MCF 10A (cell line): Measurements from ENCODE around the gene CD7. TPM values are rescaled to one million over a fixed set of nuclear protein-coding genes. Genes with fewer than 3 reads are reported as not detected.

Experiments used
- BruUV-seq: library from RNA; stranded (reverse); fragments of 400-500 nt; replicated peaks from 2 replicates; lab custom pipeline; 2021; lab: Mats Ljungman, UMichigan
- CTCF ChIA-PET: fragments of 300-600 bp; sonication (Branson Sonifier 250); formaldehyde crosslinking; extraction: SDS; loops from one replicate; lab custom pipeline; 2021; ENCODE audit warnings: antibody characterized with exemption, inconsistent platforms; lab: Yijun Ruan, JAX
- POLR2A ChIA-PET: fragments of 300-600, 350-650 bp; sonication (Branson Sonifier 250); formaldehyde crosslinking; extraction: SDS; loops from one replicate; lab custom pipeline; 2020; ENCODE audit warnings: antibody characterized with exemption, inconsistent platforms; lab: Yijun Ruan, JAX
- DNase-seq: peaks from one replicate; pipeline ENCODE4 v3.0.0-alpha.2; 2018; ENCODE audit not compliant: unreplicated experiment
- H3K27ac Mint-ChIP-seq: one replicate; pipeline ENCODE4 v1.8.0; 2022; ENCODE audit warnings: mild to moderate bottlenecking, low read depth, mixed read lengths; ENCODE audit not compliant: unreplicated experiment
- H3K27me3 Mint-ChIP-seq: one replicate; pipeline ENCODE4 v1.8.0; 2022; ENCODE audit warnings: mixed read lengths; ENCODE audit not compliant: insufficient read depth, unreplicated experiment
- H3K36me3 Mint-ChIP-seq: one replicate; pipeline ENCODE4 v1.8.0; 2022; ENCODE audit warnings: mild to moderate bottlenecking, moderate library complexity, mixed read lengths; ENCODE audit not compliant: insufficient read depth, unreplicated experiment
- H3K4me1 Mint-ChIP-seq: one replicate; pipeline ENCODE4 v1.8.0; 2022; ENCODE audit warnings: mixed read lengths; ENCODE audit not compliant: insufficient read depth, unreplicated experiment
- H3K4me3 Mint-ChIP-seq: one replicate; pipeline ENCODE4 v1.8.0; 2022; ENCODE audit warnings: mild to moderate bottlenecking, moderate library complexity, mixed read lengths; ENCODE audit not compliant: unreplicated experiment
- H3K9me3 Mint-ChIP-seq: one replicate; pipeline ENCODE4 v1.8.0; 2022; ENCODE audit warnings: mixed read lengths; ENCODE audit not compliant: unreplicated experiment
- intact Hi-C: fragments of 100-400 bp; cut with micrococcal nuclease; formaldehyde crosslinking; loops from 2 replicates; pipeline ENCODE4 v1.14.1; 2022
- total RNA-seq: library from RNA; stranded (reverse); gene quantifications from 2 replicates; pipeline ENCODE4 v1.2.3, GENCODE V29; 2022
- TF ChIP-seq, protein P1 (sequence below): fragments of 200-600 bp; IDR thresholded peaks from one replicate; pipeline ENCODE4 v1.8.0; 2022; ENCODE audit warnings: antibody characterized with exemption, mild to moderate bottlenecking; ENCODE audit not compliant: unreplicated experiment

CD7 gene
- total RNA-seq, 1 experiment from 2014 or later: 0.63 TPM

GRCh38 chr17:82319619-82320062 lies 2.2 kb upstream of the CD7 start:
- H3K4me3 Mint-ChIP-seq: no peak overlapping the region
- no peaks in the 10 kb centered on the region for H3K27me3 Mint-ChIP-seq
- DNase-seq: no peak
- POLR2A ChIA-PET: interaction anchor here (1.5 kb wide), 1 partner anchor 14 kb away, joined by 4 read pairs; the partner anchor contains the start of gene SECTM1
- intact Hi-C loops: loop anchor here (5.0 kb wide), 1 partner anchor 77 kb away; no protein-coding TSS in a partner anchor
- H3K9me3 Mint-ChIP-seq: no peaks in the 10 kb centered on the region
- BruUV-seq: no TSS peak
- CTCF ChIA-PET: no interaction called here
- TF ChIP-seq, protein P1, sequence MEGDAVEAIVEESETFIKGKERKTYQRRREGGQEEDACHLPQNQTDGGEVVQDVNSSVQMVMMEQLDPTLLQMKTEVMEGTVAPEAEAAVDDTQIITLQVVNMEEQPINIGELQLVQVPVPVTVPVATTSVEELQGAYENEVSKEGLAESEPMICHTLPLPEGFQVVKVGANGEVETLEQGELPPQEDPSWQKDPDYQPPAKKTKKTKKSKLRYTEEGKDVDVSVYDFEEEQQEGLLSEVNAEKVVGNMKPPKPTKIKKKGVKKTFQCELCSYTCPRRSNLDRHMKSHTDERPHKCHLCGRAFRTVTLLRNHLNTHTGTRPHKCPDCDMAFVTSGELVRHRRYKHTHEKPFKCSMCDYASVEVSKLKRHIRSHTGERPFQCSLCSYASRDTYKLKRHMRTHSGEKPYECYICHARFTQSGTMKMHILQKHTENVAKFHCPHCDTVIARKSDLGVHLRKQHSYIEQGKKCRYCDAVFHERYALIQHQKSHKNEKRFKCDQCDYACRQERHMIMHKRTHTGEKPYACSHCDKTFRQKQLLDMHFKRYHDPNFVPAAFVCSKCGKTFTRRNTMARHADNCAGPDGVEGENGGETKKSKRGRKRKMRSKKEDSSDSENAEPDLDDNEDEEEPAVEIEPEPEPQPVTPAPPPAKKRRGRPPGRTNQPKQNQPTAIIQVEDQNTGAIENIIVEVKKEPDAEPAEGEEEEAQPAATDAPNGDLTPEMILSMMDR: no peak
- H3K27ac Mint-ChIP-seq: no peak overlapping the region
- H3K4me1 Mint-ChIP-seq: no peaks in the 10 kb centered on the region
- no peaks in the 10 kb centered on the region for H3K36me3 Mint-ChIP-seq

GRCh38 chr17:82318772-82319606 lies 1.6 kb upstream of the CD7 start:
- ChIA-PET CTCF (no interaction called here), POLR2A (no interaction called here)
- no peak overlapping the region for H3K4me3 Mint-ChIP-seq
- no peak for DNase-seq
- H3K27me3 Mint-ChIP-seq: no peaks in the 10 kb centered on the region
- no peaks in the 10 kb centered on the region for H3K9me3 Mint-ChIP-seq
- H3K27ac Mint-ChIP-seq: no peak overlapping the region
- no peaks in the 10 kb centered on the region for H3K36me3 Mint-ChIP-seq
- no TSS peak for BruUV-seq
- H3K4me1 Mint-ChIP-seq: no peaks in the 10 kb centered on the region
- intact Hi-C loops: no loop called here
- TF ChIP-seq, protein P1: no peak

DNA sequence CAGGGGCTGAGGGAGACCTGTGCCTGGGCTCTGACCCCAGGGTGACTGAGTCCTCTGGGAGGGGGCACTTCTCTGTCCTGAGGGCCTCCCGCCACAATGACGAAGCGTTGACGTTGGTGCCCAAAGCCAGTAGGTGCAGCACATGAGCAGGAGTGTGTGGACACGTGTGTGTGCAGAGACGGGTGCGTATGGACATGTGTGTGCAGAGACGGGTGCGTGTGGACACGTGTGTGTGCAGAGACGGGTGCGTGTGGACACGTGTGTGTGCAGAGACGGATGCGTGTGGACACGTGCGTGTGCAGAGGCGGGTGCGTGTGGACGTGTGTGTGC lies 726 bp upstream of the CD7 start:
- Mint-ChIP-seq H3K27ac (no peak overlapping the region), H3K9me3 (no peaks in the 10 kb centered on the region), H3K36me3 (no peaks in the 10 kb centered on the region), H3K4me1 (no peaks in the 10 kb centered on the region), H3K27me3 (no peaks in the 10 kb centered on the region), H3K4me3 (no peak overlapping the region)
- BruUV-seq: no TSS peak
- ChIA-PET POLR2A (interaction anchor here (1.8 kb wide), 1 partner anchor 77 kb away, joined by 7 read pairs; no protein-coding TSS in a partner anchor), CTCF (interaction anchor here (1.4 kb wide), 1 partner anchor 18 kb away, joined by 5 read pairs; no protein-coding TSS in a partner anchor)
- no peak for DNase-seq
- intact Hi-C loops: no loop called here
- TF ChIP-seq, protein P1: no peak

DNA sequence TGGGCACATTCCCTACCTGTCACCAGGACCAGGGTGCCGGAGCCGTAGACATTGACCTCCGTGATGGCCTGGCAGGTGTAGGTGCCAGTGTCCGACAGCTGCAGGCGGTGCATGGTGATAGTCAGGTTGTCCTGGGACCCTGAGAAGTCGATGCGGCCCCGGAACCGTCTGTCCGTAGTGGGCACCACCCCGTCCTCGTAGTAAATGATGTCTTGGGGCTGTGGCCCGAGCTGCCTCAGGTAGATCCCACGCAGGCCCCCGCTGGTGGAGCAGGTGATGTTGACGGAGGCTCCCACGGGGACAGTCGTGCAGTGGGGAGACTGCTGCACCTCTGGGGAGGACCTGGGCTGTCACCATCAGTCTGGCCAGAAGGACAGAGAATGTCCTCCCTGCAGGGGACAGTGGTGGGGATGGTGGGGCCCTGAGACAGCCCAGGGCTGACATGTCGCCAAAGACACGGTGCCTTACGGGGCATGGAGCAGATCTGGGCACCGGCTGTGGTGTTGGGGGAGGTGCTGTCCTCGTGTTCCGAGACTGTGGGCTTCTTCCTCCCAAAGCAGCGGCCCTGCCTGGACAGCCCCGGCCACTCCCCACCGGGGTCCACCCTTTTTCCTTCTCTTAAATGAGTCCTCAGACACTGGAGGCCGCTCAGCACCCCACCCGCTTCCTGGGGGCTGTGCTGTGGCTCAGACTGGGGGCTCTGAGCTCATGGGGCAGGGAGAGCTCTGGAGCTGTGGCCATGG lies 586 bp downstream of the CD7 start:
- POLR2A ChIA-PET: interaction anchor here (1.0 to 2.0 kb wide), 4 partner anchors 8 to 75 kb away, joined by 3 to 7 read pairs (median 6); no protein-coding TSS in a partner anchor
- CTCF ChIA-PET: interaction anchor here (0.6 to 1.4 kb wide), 2 partner anchors 17 to 43 kb away, joined by 5 read pairs; no protein-coding TSS in a partner anchor
- H3K27me3 Mint-ChIP-seq: no peaks in the 10 kb centered on the region

More for the DNA sequence above, 586 bp downstream of the CD7 start:
- intact Hi-C loops: no loop called here
- Mint-ChIP-seq H3K36me3 (no peaks in the 10 kb centered on the region), H3K4me1 (no peaks in the 10 kb centered on the region), H3K9me3 (no peaks in the 10 kb centered on the region), H3K27ac (no peak overlapping the region), H3K4me3 (no peak overlapping the region)
- no peak for DNase-seq
- BruUV-seq: no TSS peak
- TF ChIP-seq, protein P1: no peak
